Uterus (tissue), 4 donors: ENCODE results near the gene ZGPAT. TPM values are rescaled to one million over a fixed set of nuclear protein-coding genes. Genes with fewer than 3 reads are reported as not detected.

Experiments
- DNase-seq, 2 donors: peaks; one replicate each; pipeline ENCODE4 v3.0.0-alpha.2; 2019 to 2020
- H3K27ac ChIP-seq, 2 donors: fragments of 200-600 bp; sonication (generic); 1 replicate in 1 of 2; 2 replicates in 1 of 2; pipeline ENCODE4 v1.5.1; 2016 to 2018
- H3K27me3 ChIP-seq, 2 donors: fragments of 200-600 bp; sonication (generic); one replicate each; pipeline ENCODE4 v1.5.1; 2018 to 2019; ENCODE audit warnings: control low read depth in 1 of 2
- H3K36me3 ChIP-seq, 2 donors: fragments of 200-600 bp; sonication (generic); one replicate each; pipeline ENCODE4 v1.5.1; 2019; ENCODE audit warnings: control low read depth in 1 of 2
- H3K4me1 ChIP-seq, 2 donors: fragments of 200-600 bp; sonication (generic); one replicate each; pipeline ENCODE4 v1.5.1; 2018 to 2019; ENCODE audit warnings: control low read depth in 1 of 2
- H3K4me3 ChIP-seq, 2 donors: fragments of 200-600 bp; sonication (generic); 1 replicate in 1 of 2; 2 replicates in 1 of 2; pipeline ENCODE4 v1.5.1; 2018 to 2019; ENCODE audit warnings: mild to moderate bottlenecking in 1 of 2
- H3K9me3 ChIP-seq, 2 donors: fragments of 200-600 bp; sonication (generic); one replicate each; pipeline ENCODE4 v1.5.1; 2019; ENCODE audit warnings: control low read depth in 1 of 2
- CTCF ChIP-seq, 4 experiments: fragments of 200-600 bp in 2 of 4; fragments of 450-650 bp in 2 of 4; sonication (generic) in 2 of 4; IDR thresholded peaks; one replicate each; pipeline ENCODE4 v1.5.1; 2016 to 2019; ENCODE audit warnings: antibody characterized with exemption in 4 of 4, mild to moderate bottlenecking in 2 of 4, moderate library complexity in 1 of 4
- POLR2A ChIP-seq, 2 donors: fragments of 450-650 bp; IDR thresholded peaks; one replicate each; pipeline ENCODE4 v1.6.1; 2016; ENCODE audit warnings: antibody characterized with exemption in 2 of 2, mild to moderate bottlenecking in 1 of 2, moderate library complexity in 1 of 2
- intact Hi-C: fragments of 100-400 bp; cut with DNase I; formaldehyde crosslinking; loops from one replicate; pipeline ENCODE4 v1.15.1; 2023; ENCODE audit warnings: low total_unique reads
- total RNA-seq, 4 donors: library from RNA; depleted of rRNA in 3 of 4; stranded (reverse); fragments of >200 nt in 3 of 4; gene quantifications; one replicate each; pipeline versions ENCODE4 v1.1.0 to v1.2.4, GENCODE V29; 2014 to 2023
- donor health status: DM: yes; HTN: yes; CAD: no.

The ZGPAT gene
- total RNA-seq, 4 donors from 2014 or later, result 1.5 to 37.9 (median 15.3) TPM

DNA sequence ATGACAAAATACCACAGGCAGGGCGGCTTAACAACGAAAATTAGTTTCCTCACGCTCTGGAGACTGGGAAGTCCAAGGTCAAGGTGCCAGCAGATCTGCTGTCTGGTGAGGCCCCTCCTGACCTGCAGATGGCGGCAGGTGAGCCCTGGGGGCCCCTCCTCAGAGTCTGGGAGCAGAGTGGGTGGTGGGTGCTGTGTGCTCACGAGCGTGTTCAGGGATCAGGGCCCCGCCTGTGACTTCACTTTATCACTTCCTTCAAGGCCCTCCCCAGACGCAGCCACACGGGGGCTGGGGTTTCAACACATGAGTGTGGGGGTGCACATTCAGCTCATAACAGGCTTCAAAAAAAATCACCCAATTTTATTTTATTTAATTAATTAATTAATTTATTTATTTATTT lies 71.0 kb downstream of the ZGPAT start:
- H3K36me3 ChIP-seq, result no peaks in the 10 kb centered on the region
- intact Hi-C loops, result no loop called here

GRCh38 chr20:63781181-63781580 lies 73.3 kb downstream of the ZGPAT start:
- Histone ChIP-seq H3K4me1 (no peaks in the 10 kb centered on the region), H3K36me3 (no peaks in the 10 kb centered on the region), H3K4me3 (no peak overlapping the region), H3K9me3 (no peaks in the 10 kb centered on the region), H3K27ac (no peak overlapping the region), H3K27me3 (no peaks in the 10 kb centered on the region)
- no peak for DNase-seq
- TF ChIP-seq CTCF (IDR thresholded peaks at IDR 0.05) (no peak), POLR2A (IDR thresholded peaks at IDR 0.05) (no peak)
- intact Hi-C loops, result loop anchor here (10.0 kb wide), 1 partner anchor 84 kb away; the partner anchor contains the start of genes ABHD16B and TPD52L2

More for the DNA sequence above, 71.0 kb downstream of the ZGPAT start:
- DNase-seq, result no peak
- Histone ChIP-seq H3K9me3 (no peaks in the 10 kb centered on the region), H3K27me3 (no peaks in the 10 kb centered on the region), H3K4me1 (no peaks in the 10 kb centered on the region), H3K27ac (no peak overlapping the region), H3K4me3 (no peak overlapping the region)
- TF ChIP-seq CTCF (IDR thresholded peaks at IDR 0.05) (no peak), POLR2A (IDR thresholded peaks at IDR 0.05) (no peak)

- Histone ChIP-seq H3K36me3 (no peaks in the 10 kb centered on the region), H3K4me1 (no peaks in the 10 kb centered on the region), H3K27me3 (no peaks in the 10 kb centered on the region), H3K9me3 (no peaks in the 10 kb centered on the region), H3K4me3 (no peak overlapping the region), H3K27ac (no peak overlapping the region)
- intact Hi-C loops, result loop anchor here (10.0 kb wide), 1 partner anchor 83 kb away; the partner anchor contains the start of genes ABHD16B and TPD52L2
- TF ChIP-seq CTCF (IDR thresholded peaks at IDR 0.05) (no peak), POLR2A (IDR thresholded peaks at IDR 0.05) (no peak)
- DNase-seq, result no peak
Observed at GRCh38 chr20:63782051-63782471, 74.2 kb downstream of the ZGPAT start.

- no peak for DNase-seq
- intact Hi-C loops, result loop anchor here (10.0 kb wide), 1 partner anchor 82 kb away; the partner anchor contains the start of genes ABHD16B and TPD52L2
- Histone ChIP-seq H3K4me3 (no peak overlapping the region), H3K36me3 (no peaks in the 10 kb centered on the region), H3K4me1 (no peaks in the 10 kb centered on the region), H3K27ac (no peak overlapping the region), H3K27me3 (no peaks in the 10 kb centered on the region), H3K9me3 (no peaks in the 10 kb centered on the region)
- TF ChIP-seq CTCF (IDR thresholded peaks at IDR 0.05) (no peak), POLR2A (IDR thresholded peaks at IDR 0.05) (no peak)
Observed at GRCh38 chr20:63782521-63782971, 74.7 kb downstream of the ZGPAT start.

DNA sequence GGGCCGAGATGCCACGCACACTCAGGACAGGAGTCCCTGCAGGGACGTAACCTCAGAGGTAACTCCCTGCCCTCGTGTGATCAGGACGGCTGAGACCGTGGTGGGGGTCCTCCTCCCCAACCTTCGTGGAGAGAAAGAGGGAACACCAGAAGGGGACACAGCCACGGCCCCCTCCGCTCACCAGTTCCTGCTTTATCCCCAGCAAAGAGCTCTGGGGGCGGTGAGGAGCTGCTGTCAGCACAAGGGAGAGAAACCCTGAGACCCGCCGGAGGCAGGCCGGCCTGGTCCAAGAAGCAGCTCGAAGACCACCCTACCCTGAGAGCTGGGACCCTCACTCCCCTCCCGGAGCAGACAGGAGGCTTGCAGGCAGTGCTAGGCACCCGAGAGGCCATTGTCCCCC lies 76.1 kb downstream of the ZGPAT start:
- Histone ChIP-seq H3K36me3 (no peaks in the 10 kb centered on the region), H3K27me3 (no peaks in the 10 kb centered on the region), H3K9me3 (no peaks in the 10 kb centered on the region), H3K4me3 (no peak overlapping the region), H3K27ac (no peak overlapping the region), H3K4me1 (no peaks in the 10 kb centered on the region)
- DNase-seq, result no peak
- TF ChIP-seq CTCF (IDR thresholded peaks at IDR 0.05), result no peak
- no peak for TF ChIP-seq POLR2A (IDR thresholded peaks at IDR 0.05)
- intact Hi-C loops, result loop anchor here (10.0 kb wide), 1 partner anchor 81 kb away; the partner anchor contains the start of genes ABHD16B and TPD52L2
